Liver (tissue), 9 donors: ENCODE data around the gene WASF2. TPM values are rescaled to one million over a fixed set of nuclear protein-coding genes. Genes with fewer than 3 reads are reported as not detected.
A peak's percentile ranks its signal among the peaks of the same experiment; 100 is the strongest.

Experiments used
- DNase-seq: peaks from one replicate; pipeline ENCODE4 v3.0.0-alpha.2; 2017; ENCODE audit warnings: low spot score
- H3K27ac ChIP-seq, 2 donors: one replicate each; pipeline ENCODE4 v1.7.0; 2013; ENCODE audit warnings: inconsistent platforms in 2 of 2, low read length in 2 of 2, control low read depth in 1 of 2, low read depth in 1 of 2, mild to moderate bottlenecking in 1 of 2
- H3K27me3 ChIP-seq, 4 donors: one replicate each; pipeline versions ENCODE4 v1.6.1 to v1.7.0; 2013; ENCODE audit warnings: low read length in 3 of 4, inconsistent platforms in 1 of 4, mild to moderate bottlenecking in 1 of 4, moderate library complexity in 1 of 4; ENCODE audit not compliant: control insufficient read depth in 4 of 4, insufficient read depth in 4 of 4
- H3K36me3 ChIP-seq, 4 donors: one replicate each; pipeline versions ENCODE4 v1.6.1 to v1.7.0; 2013; ENCODE audit warnings: low read length in 3 of 4, mild to moderate bottlenecking in 3 of 4, low read depth in 1 of 4, moderate library complexity in 1 of 4; ENCODE audit not compliant: control insufficient read depth in 4 of 4, insufficient read depth in 3 of 4
- H3K4me1 ChIP-seq, 4 donors: one replicate each; pipeline versions ENCODE4 v1.6.1 to v1.7.0; 2013; ENCODE audit warnings: low read length in 3 of 4, mild to moderate bottlenecking in 3 of 4, moderate library complexity in 1 of 4; ENCODE audit not compliant: control insufficient read depth in 4 of 4, insufficient read depth in 4 of 4
- H3K4me3 ChIP-seq, 3 donors: one replicate each; pipeline versions ENCODE4 v1.6.1 to v1.7.0; 2013; ENCODE audit warnings: low read length in 3 of 3, control low read depth in 1 of 3, low read depth in 1 of 3, mild to moderate bottlenecking in 1 of 3
- H3K9ac ChIP-seq, 2 donors: one replicate each; pipeline ENCODE4 v1.7.0; 2013; ENCODE audit warnings: low read length in 2 of 2, mild to moderate bottlenecking in 2 of 2, moderate library complexity in 2 of 2, control low read depth in 1 of 2, low read depth in 1 of 2
- H3K9me3 ChIP-seq, 4 donors: one replicate each; pipeline versions ENCODE4 v1.6.1 to v1.7.0; 2013; ENCODE audit warnings: low read length in 3 of 4; ENCODE audit not compliant: control insufficient read depth in 4 of 4
- EGR1 ChIP-seq, 2 donors: IDR thresholded peaks; 2 replicates each; pipeline ENCODE4 v1.6.1; 2016 to 2018; ENCODE audit warnings: antibody characterized with exemption in 2 of 2, low read depth in 2 of 2
- FOXA1 ChIP-seq: IDR thresholded peaks from 2 replicates; pipeline ENCODE4 v1.6.1; 2016; ENCODE audit warnings: antibody characterized with exemption
- FOXA2 ChIP-seq: IDR thresholded peaks from 2 replicates; pipeline ENCODE4 v1.6.1; 2016; ENCODE audit warnings: antibody characterized with exemption
- GABPA ChIP-seq, 2 donors: IDR thresholded peaks in 1 of 2; conservative IDR thresholded peaks in 1 of 2; 2 replicates each; pipeline ENCODE4 v1.6.1; 2016; ENCODE audit warnings: antibody characterized with exemption in 2 of 2, mild to moderate bottlenecking in 1 of 2, moderate library complexity in 1 of 2
- HNF4A ChIP-seq, 2 donors: conservative IDR thresholded peaks; 2 replicates each; pipeline ENCODE4 v1.6.1; 2016; ENCODE audit warnings: antibody characterized with exemption in 2 of 2, mild to moderate bottlenecking in 2 of 2
- HNF4G ChIP-seq: IDR thresholded peaks from 2 replicates; pipeline ENCODE4 v1.6.1; 2016; ENCODE audit warnings: antibody characterized with exemption
- JUND ChIP-seq, 2 donors: IDR thresholded peaks; 2 replicates each; pipeline ENCODE4 v1.6.1; 2016; ENCODE audit warnings: antibody characterized with exemption in 2 of 2
- NR2F2 ChIP-seq: IDR thresholded peaks from 2 replicates; pipeline ENCODE4 v1.6.1; 2016; ENCODE audit warnings: antibody characterized with exemption
- RAD21 ChIP-seq, 2 donors: IDR thresholded peaks; 2 replicates each; pipeline ENCODE4 v1.6.1; 2016; ENCODE audit warnings: antibody characterized with exemption in 2 of 2, mild to moderate bottlenecking in 2 of 2
- SP1 ChIP-seq: IDR thresholded peaks from 2 replicates; pipeline ENCODE4 v1.6.1; 2018; ENCODE audit warnings: antibody characterized with exemption, mild to moderate bottlenecking
- TAF1 ChIP-seq: conservative IDR thresholded peaks from 2 replicates; pipeline ENCODE4 v1.6.1; 2016; ENCODE audit warnings: antibody characterized with exemption, mild to moderate bottlenecking
- WGBS: extraction: QIAGEN DNeasy Blood & Tissue Kit; methylation state at CpG from one replicate; pipeline ENCODE4 v1.1.7; 2013; 5-methylcytosine and 5-hydroxymethylcytosine counted together
- polyA plus RNA-seq, 2 donors: library from polyadenylated mRNA; stranded (reverse) in 1 of 2; unstranded in 1 of 2; fragments of 200-250 nt in 1 of 2; fragments of >200 nt in 1 of 2; fragmentation: Nextera tagmentation in 1 of 2; extraction: Ambion mirVana in 1 of 2; gene quantifications; one replicate each; pipeline versions ENCODE4 v1.2.1 to v1.2.3, GENCODE V29; 2013 to 2015
- total RNA-seq, 2 donors: library from RNA; depleted of rRNA; stranded (reverse); fragments of >200 nt; gene quantifications; one replicate each; pipeline ENCODE4 v1.2.3, GENCODE V29; 2014
- TF ChIP-seq, protein P1 (sequence below): IDR thresholded peaks from 2 replicates; pipeline ENCODE4 v1.6.1; 2016; ENCODE audit warnings: antibody characterized with exemption
- TF ChIP-seq, protein P2 (sequence below): IDR thresholded peaks from 2 replicates; pipeline ENCODE4 v1.6.1; 2016; ENCODE audit warnings: antibody characterized with exemption
- TF ChIP-seq, protein P3 (sequence below): IDR thresholded peaks from 2 replicates; pipeline ENCODE4 v1.6.1; 2016; ENCODE audit warnings: antibody characterized with exemption, mild to moderate bottlenecking
- TF ChIP-seq, protein P4 (sequence below): IDR thresholded peaks from 2 replicates; pipeline ENCODE4 v1.6.1; 2016; ENCODE audit warnings: antibody characterized with exemption
- TF ChIP-seq, protein P5 (sequence below): fragments of 150-350 bp; IDR thresholded peaks from 2 replicates; pipeline ENCODE4 v1.5.1; 2017; ENCODE audit warnings: improper control_type of control experiment, low read depth, low read length; ENCODE audit not compliant: missing input control
- donor health status: healthy.
- donor health status: healthy.
- donor health status: healthy.
- donor health status: healthy.
- donor health status: healthy.

WASF2 gene
- total and polyA plus RNA-seq, 4 donors = 11.6 to 37.7 (median 18.7) TPM

DNA sequence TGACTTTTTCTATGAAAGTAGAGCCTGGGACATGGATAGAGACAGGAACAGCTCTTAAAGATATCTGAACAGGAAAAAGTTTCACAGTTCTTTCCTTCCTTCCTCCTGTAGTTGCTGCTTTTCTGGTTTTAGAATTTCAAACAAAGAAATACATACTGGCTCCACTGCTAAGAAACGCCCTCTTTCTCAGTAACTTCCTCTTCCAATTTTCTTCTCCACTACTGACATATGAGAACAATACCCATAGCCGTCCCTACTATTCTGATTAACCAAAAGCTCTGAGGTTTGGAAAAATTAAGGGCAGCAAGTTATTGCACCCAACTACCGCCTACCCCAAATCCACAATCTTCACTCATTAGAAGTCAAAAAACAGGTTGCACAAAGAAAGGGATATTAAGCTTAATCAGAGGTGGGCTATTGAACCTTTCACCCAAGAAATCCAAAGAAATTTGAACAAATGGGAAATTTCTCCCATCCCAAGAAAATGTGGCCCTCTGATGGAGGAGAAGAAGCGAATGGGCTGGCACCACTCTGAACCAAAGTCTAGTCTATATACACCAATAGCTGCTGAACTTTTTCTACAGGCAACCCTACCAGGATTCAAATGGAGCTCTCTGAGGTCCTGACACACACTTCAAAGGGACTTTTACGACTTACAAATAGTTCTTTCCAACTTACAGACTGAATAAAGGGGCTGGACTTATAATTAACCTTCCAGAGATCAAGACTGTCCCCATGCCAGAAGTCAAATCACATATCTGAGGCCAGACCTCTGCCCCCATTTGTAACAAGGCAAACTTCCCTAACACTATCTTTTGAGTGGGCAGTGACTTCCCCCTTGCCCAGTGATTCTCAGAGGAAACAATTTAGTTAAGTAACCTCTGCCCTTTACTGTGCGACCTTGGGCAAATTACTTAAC lies 1.7 kb downstream of the WASF2 start:
- WGBS = 33% methylated on average over 6 of the region's 6 CpGs
- Histone ChIP-seq H3K4me1 (peaks cover 4 to 14% (median 8%) of the 10 kb centered on the region in 4 donors), H3K27ac (peak overlapping the region; percentile 90 to 98), H3K36me3 (peaks cover 0 to 1% (median 0%) of the 10 kb centered on the region in 4 donors), H3K9me3 (no peaks in the 10 kb centered on the region), H3K27me3 (no peaks in the 10 kb centered on the region), H3K9ac (peak overlapping the region; percentile 35 to 97), H3K4me3 (peak overlapping the region; percentile 93 to 98 (median 97))
- TF ChIP-seq HNF4A (conservative IDR thresholded peaks at IDR 0.05) = no peak
- no peak for TF ChIP-seq HNF4G
- no peak for TF ChIP-seq FOXA2
- no peak for TF ChIP-seq SP1
- TF ChIP-seq, protein P1, sequence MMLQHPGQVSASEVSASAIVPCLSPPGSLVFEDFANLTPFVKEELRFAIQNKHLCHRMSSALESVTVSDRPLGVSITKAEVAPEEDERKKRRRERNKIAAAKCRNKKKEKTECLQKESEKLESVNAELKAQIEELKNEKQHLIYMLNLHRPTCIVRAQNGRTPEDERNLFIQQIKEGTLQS = no peak
- no peak for TF ChIP-seq EGR1 (IDR thresholded peaks at IDR 0.05; ENCODE audit: low read depth in 2 of 2)
- no peak for TF ChIP-seq TAF1
- TF ChIP-seq, protein P2, sequence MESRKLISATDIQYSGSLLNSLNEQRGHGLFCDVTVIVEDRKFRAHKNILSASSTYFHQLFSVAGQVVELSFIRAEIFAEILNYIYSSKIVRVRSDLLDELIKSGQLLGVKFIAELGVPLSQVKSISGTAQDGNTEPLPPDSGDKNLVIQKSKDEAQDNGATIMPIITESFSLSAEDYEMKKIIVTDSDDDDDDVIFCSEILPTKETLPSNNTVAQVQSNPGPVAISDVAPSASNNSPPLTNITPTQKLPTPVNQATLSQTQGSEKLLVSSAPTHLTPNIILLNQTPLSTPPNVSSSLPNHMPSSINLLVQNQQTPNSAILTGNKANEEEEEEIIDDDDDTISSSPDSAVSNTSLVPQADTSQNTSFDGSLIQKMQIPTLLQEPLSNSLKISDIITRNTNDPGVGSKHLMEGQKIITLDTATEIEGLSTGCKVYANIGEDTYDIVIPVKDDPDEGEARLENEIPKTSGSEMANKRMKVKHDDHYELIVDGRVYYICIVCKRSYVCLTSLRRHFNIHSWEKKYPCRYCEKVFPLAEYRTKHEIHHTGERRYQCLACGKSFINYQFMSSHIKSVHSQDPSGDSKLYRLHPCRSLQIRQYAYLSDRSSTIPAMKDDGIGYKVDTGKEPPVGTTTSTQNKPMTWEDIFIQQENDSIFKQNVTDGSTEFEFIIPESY = no peak
- TF ChIP-seq GABPA (IDR thresholded peaks at IDR 0.05 in 1 of 2, conservative IDR thresholded peaks at IDR 0.05 in 1 of 2) = no peak
- peak; percentile 59 for TF ChIP-seq NR2F2
- TF ChIP-seq JUND (IDR thresholded peaks at IDR 0.05) = no peak
- TF ChIP-seq RAD21 (IDR thresholded peaks at IDR 0.05) = no peak
- TF ChIP-seq FOXA1 = no peak
- TF ChIP-seq, protein P3, sequence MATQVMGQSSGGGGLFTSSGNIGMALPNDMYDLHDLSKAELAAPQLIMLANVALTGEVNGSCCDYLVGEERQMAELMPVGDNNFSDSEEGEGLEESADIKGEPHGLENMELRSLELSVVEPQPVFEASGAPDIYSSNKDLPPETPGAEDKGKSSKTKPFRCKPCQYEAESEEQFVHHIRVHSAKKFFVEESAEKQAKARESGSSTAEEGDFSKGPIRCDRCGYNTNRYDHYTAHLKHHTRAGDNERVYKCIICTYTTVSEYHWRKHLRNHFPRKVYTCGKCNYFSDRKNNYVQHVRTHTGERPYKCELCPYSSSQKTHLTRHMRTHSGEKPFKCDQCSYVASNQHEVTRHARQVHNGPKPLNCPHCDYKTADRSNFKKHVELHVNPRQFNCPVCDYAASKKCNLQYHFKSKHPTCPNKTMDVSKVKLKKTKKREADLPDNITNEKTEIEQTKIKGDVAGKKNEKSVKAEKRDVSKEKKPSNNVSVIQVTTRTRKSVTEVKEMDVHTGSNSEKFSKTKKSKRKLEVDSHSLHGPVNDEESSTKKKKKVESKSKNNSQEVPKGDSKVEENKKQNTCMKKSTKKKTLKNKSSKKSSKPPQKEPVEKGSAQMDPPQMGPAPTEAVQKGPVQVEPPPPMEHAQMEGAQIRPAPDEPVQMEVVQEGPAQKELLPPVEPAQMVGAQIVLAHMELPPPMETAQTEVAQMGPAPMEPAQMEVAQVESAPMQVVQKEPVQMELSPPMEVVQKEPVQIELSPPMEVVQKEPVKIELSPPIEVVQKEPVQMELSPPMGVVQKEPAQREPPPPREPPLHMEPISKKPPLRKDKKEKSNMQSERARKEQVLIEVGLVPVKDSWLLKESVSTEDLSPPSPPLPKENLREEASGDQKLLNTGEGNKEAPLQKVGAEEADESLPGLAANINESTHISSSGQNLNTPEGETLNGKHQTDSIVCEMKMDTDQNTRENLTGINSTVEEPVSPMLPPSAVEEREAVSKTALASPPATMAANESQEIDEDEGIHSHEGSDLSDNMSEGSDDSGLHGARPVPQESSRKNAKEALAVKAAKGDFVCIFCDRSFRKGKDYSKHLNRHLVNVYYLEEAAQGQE = no peak
- TF ChIP-seq, protein P4, sequence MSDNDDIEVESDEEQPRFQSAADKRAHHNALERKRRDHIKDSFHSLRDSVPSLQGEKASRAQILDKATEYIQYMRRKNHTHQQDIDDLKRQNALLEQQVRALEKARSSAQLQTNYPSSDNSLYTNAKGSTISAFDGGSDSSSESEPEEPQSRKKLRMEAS = peak; percentile 12
- TF ChIP-seq, protein P5, sequence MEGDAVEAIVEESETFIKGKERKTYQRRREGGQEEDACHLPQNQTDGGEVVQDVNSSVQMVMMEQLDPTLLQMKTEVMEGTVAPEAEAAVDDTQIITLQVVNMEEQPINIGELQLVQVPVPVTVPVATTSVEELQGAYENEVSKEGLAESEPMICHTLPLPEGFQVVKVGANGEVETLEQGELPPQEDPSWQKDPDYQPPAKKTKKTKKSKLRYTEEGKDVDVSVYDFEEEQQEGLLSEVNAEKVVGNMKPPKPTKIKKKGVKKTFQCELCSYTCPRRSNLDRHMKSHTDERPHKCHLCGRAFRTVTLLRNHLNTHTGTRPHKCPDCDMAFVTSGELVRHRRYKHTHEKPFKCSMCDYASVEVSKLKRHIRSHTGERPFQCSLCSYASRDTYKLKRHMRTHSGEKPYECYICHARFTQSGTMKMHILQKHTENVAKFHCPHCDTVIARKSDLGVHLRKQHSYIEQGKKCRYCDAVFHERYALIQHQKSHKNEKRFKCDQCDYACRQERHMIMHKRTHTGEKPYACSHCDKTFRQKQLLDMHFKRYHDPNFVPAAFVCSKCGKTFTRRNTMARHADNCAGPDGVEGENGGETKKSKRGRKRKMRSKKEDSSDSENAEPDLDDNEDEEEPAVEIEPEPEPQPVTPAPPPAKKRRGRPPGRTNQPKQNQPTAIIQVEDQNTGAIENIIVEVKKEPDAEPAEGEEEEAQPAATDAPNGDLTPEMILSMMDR = no peak
- DNase-seq = no peak
